ENCODE results near the gene ZBTB20. TPM values are rescaled to one million over a fixed set of nuclear protein-coding genes. Genes with fewer than 3 reads are reported as not detected.

The ZBTB20 gene
- total and polyA plus RNA-seq, 12 donors, result 0.57 to 105 (median 86.8) TPM

DNA sequence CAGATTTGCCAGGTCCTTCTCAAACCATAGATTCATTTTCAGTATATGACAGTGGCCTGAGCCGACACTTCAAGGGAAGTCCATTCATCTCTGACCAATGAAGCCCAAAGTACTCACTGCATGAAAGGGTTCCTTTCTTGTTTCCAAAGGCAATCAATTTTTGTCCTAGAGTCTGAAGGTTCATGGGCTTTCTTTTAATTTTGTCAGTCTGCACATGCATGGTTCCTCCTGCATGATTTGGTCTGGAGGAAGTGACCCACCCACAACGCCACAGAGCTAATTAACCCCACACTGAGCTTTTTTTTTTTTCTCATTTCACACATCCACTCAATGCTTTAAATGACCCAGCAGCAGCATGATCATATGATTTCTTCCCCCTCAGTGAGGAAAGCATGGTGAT lies 636.9 kb downstream of the ZBTB20 start:
- Histone ChIP-seq H3K9me3 (no peaks in the 10 kb centered on the region), H3K27me3 (no peaks in the 10 kb centered on the region), H3K4me3 (no peak overlapping the region), H3K4me1 (peaks cover 0 to 62% (median 30%) of the 10 kb centered on the region in 9 donors), H3K36me3 (no peaks in the 10 kb centered on the region), H3K27ac (no peak overlapping the region)
- DNase-seq, result no peak
- no peak for ATAC-seq
- intact Hi-C loops (cut with DNase I), result loop anchor here in 1 of 10 donors (10.0 kb wide), 1 partner anchor 85 kb away; no protein-coding TSS in a partner anchor
- 79 to 86% methylated on average over 2 of the region's 2 CpGs for WGBS, 2 donors
- TF ChIP-seq, protein P1, sequence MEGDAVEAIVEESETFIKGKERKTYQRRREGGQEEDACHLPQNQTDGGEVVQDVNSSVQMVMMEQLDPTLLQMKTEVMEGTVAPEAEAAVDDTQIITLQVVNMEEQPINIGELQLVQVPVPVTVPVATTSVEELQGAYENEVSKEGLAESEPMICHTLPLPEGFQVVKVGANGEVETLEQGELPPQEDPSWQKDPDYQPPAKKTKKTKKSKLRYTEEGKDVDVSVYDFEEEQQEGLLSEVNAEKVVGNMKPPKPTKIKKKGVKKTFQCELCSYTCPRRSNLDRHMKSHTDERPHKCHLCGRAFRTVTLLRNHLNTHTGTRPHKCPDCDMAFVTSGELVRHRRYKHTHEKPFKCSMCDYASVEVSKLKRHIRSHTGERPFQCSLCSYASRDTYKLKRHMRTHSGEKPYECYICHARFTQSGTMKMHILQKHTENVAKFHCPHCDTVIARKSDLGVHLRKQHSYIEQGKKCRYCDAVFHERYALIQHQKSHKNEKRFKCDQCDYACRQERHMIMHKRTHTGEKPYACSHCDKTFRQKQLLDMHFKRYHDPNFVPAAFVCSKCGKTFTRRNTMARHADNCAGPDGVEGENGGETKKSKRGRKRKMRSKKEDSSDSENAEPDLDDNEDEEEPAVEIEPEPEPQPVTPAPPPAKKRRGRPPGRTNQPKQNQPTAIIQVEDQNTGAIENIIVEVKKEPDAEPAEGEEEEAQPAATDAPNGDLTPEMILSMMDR (IDR thresholded peaks at IDR 0.05), result no peak

DNA sequence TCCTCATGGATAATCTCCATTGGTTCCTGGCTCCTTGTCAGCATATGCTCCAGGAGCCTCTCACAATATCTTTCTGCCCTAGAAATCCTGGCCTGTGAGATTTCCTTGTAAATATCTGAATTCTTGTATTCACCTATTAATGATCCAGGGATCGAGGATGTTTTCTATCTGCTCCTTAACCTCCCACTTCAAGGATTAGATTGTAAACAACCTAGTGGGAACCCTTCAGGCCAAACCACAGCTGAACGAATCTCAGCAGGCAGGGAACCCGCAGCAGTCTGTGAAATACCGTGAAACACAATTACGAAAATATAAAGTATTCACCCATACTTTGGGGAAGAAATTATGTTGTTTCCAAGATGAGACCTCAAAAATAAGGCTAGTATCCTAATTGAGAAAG lies 637.3 kb downstream of the ZBTB20 start:
- 91 to 95% methylated on average over 5 of the region's 5 CpGs for WGBS, 2 donors
- no peak overlapping the region for H3K27ac ChIP-seq
- no peak overlapping the region for H3K4me3 ChIP-seq
- TF ChIP-seq, protein P1 (IDR thresholded peaks at IDR 0.05), result no peak
- intact Hi-C loops (cut with DNase I), result loop anchor here in 1 of 10 donors (10.0 kb wide), 1 partner anchor 85 kb away; no protein-coding TSS in a partner anchor
- H3K4me1 ChIP-seq, result peaks cover 0 to 67% (median 30%) of the 10 kb centered on the region in 9 donors
- no peaks in the 10 kb centered on the region for H3K9me3 ChIP-seq
- H3K27me3 ChIP-seq, result no peaks in the 10 kb centered on the region
- no peaks in the 10 kb centered on the region for H3K36me3 ChIP-seq
- ATAC-seq, result no peak
- no peak for DNase-seq

DNA sequence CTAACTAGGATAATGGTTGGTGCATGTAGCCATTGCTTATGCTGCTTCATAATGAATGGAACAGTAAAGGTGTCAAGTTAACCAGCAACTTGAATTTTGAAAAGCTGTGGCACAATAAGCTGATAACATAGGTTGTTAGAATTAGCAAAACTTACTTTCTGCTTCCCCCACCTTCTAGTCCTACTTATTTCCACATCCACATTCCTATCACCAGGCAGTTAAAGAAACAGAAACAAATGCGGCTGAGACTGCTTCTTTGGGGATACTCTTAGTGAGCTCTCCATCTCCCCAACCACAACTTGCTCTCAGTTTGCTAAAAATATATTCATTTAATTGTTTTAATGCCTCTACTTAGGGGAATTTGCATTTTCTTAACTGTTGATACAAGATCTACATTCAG lies 638.1 kb downstream of the ZBTB20 start:
- peaks cover 0 to 63% (median 30%) of the 10 kb centered on the region in 9 donors for H3K4me1 ChIP-seq
- no peak for DNase-seq
- H3K27me3 ChIP-seq, result no peaks in the 10 kb centered on the region
- peak overlapping the region in 2 of 10 donors; percentile 65 to 73 for H3K27ac ChIP-seq
- no peaks in the 10 kb centered on the region for H3K36me3 ChIP-seq
- TF ChIP-seq, protein P1 (IDR thresholded peaks at IDR 0.05), result no peak
- ATAC-seq, result no peak
- no peaks in the 10 kb centered on the region for H3K9me3 ChIP-seq
- no peak overlapping the region for H3K4me3 ChIP-seq
- intact Hi-C loops (cut with DNase I), result no loop called here
- WGBS, 2 donors, result 89 to 100% methylated on average over 1 of the region's 1 CpG

DNA sequence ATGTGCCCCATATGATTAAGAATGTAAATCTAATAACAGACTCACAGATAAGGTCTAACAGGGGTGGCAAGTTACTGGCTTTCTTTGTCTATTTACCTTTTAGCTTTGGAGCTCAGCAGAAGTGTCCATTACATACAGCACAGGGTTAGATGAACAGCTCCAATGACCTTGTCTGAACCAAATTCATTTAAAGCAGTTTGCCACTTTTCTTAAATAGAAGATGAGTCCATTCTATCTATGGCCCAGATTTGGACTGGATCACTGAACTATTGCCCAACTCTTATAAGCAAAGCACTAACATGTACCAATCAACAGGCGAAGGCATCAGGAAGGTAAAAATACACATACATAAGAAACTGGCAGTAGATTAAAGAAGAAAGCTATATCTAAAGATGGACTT lies 638.9 kb downstream of the ZBTB20 start:
- WGBS, 2 donors, result 89% methylated on average over 1 of the region's 1 CpG
- H3K9me3 ChIP-seq, result no peaks in the 10 kb centered on the region
- intact Hi-C loops (cut with DNase I), result no loop called here
- no peaks in the 10 kb centered on the region for H3K27me3 ChIP-seq
- ATAC-seq, result no peak
- no peaks in the 10 kb centered on the region for H3K36me3 ChIP-seq
- H3K4me3 ChIP-seq, result no peak overlapping the region
- DNase-seq, result no peak
- TF ChIP-seq, protein P1 (IDR thresholded peaks at IDR 0.05), result no peak
- peaks cover 0 to 62% (median 30%) of the 10 kb centered on the region in 9 donors for H3K4me1 ChIP-seq
- peak overlapping the region in 4 of 10 donors; percentile 63 to 76 (median 69) for H3K27ac ChIP-seq

All from heart right ventricle (tissue), 16 donors.